ENCODE measurements around the gene TSPAN14.
A peak's percentile ranks its signal among the peaks of the same experiment; 100 is the strongest.

The TSPAN14 gene

DNA sequence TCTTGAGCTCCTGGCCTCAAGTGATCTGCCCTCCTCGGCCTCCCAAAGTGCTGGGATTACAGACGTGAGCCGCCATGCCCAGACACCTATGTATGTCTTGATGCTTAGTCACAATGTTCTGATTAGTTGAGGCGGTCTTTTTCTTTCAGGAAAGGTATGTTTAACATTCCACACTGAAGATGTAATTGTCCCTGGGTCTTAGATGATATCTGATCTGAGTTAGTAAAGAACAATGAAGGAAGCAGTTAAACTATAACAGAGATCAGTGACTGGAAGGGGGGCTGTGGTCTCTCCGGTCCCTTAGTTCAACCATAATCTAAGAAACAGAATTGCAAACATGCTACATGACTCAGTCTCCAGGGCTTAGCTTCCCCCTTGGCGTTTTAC, 52.1 kb downstream of the TSPAN14 start:
- DNase-seq, result no peak

- no peak for DNase-seq
Observed at GRCh38 chr10:80506836-80507487, 52.9 kb downstream of the TSPAN14 start.

- no peak for DNase-seq
Observed at GRCh38 chr10:80509108-80509402, 54.9 kb downstream of the TSPAN14 start.

- peak; percentile 26 to 64 for DNase-seq
Observed at GRCh38 chr10:80509403-80510161, 55.5 kb downstream of the TSPAN14 start.

DNA sequence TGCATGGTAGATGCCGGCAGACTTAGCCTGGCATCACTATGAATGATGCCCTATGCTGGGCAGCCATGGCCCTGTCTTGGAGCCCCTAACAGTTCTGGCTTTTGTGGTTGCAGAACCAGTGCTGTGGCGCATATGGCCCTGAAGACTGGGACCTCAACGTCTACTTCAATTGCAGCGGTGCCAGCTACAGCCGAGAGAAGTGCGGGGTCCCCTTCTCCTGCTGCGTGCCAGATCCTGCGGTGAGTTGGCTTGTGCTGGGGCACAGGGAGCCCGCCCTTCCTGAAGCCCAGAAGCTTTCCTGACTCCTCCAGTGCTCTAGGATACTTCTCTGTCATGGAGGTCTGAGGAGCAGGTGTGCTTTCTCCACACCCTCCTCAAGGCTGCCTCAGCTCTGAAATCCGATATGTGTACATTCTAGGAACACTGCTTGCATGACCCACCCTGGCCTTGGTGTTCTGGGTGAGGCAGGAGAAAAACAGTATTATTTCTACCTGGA, 58.0 kb downstream of the TSPAN14 start:
- no peak for DNase-seq

DNA sequence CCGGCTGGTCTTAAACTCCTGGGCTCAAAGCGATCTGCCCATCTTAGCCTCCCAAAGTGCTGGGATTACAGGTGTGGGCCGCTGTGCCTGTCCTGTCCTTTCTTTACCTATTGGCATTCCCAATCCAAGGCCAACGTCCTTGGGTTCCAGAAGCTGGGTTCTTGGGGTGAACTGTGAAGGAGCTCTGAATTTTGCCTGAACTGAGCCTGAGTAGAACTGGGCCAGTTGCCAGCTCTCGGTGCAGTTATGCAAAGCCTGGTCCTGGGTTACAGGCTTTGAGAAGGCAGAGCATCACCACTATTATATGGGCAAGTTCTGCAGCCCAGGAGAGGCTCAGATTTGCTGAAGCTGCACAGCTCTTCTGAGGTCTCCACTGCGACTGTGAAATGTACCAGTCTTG, 59.0 kb downstream of the TSPAN14 start:
- no peak for DNase-seq

- no peak for DNase-seq
Observed at GRCh38 chr10:80515511-80515910, 61.4 kb downstream of the TSPAN14 start.

GRCh38 chr10:80515941-80516340, 61.8 kb downstream of the TSPAN14 start:
- DNase-seq, result no peak

GRCh38 chr10:80516506-80517075, 62.5 kb downstream of the TSPAN14 start:
- DNase-seq, result no peak

DNA sequence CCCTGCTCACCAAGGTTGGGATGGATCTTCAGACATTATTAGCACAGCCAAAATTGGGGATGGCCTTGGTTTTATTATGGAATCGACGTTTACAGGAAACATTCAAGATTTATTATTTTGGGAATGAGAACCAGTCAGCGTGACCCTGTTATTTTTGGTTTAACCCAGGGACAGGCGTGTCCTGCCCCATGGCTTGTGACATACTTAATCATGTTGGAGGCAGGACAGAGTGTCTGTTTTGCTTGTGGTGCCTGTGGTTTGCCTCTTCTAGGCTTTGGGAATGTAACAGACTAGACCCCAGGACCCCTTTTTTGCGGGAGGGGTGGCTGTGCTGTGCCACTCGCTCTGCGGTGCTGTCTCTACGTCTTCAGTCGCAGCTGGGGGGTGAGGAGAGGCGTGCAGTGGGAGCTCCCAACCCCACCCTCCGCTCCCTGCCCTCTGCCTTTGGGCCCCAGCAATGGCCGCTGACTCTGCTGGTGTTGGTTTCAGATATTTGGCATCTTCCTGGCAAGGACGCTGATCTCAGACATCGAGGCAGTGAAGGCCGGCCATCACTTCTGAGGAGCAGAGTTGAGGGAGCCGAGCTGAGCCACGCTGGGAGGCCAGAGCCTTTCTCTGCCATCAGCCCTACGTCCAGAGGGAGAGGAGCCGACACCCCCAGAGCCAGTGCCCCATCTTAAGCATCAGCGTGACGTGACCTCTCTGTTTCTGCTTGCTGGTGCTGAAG, 63.5 kb downstream of the TSPAN14 start:
- no peak for DNase-seq

DNA sequence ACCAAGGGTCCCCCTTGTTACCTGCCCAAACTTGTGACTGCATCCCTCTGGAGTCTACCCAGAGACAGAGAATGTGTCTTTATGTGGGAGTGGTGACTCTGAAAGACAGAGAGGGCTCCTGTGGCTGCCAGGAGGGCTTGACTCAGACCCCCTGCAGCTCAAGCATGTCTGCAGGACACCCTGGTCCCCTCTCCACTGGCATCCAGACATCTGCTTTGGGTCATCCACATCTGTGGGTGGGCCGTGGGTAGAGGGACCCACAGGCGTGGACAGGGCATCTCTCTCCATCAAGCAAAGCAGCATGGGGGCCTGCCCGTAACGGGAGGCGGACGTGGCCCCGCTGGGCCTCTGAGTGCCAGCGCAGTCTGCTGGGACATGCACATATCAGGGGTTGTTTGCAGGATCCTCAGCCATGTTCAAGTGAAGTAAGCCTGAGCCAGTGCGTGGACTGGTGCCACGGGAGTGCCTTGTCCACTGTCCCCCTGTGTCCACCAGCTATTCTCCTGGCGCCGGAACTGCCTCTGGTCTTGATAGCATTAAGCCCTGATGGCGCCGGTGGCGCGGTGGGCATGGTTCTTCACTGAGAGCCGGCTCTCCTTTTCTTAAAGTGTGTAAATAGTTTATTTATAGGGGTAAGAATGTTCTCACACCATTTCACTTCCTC, 64.2 kb downstream of the TSPAN14 start:
- no peak for DNase-seq

DNA sequence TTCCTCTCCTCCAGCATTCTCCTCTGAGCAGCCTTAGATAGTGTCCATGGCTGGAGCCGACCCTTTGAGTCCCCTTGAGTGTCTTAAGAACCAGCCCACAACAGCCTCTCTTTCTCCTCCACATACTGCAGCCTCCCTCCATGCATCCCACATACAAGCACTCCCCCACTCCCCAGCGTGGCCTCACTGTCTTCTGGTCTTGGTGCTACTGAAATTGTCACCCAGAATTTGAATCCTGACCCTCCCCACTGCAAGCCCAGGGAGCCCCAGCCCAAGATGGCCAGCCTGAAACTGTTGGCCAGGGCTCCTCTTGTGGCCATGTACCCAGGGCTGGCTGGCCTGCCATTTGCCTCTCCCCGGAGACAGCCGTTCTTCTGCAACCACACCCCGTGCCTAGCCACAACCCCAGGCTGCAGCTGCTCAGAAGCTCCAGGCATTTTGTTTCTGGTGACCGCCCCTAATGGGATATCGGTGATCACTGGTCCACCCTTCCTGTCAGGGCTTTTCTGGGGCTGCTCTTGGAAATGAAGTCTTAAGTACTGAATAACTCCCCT, 64.8 kb downstream of the TSPAN14 start:
- no peak for DNase-seq

DNA sequence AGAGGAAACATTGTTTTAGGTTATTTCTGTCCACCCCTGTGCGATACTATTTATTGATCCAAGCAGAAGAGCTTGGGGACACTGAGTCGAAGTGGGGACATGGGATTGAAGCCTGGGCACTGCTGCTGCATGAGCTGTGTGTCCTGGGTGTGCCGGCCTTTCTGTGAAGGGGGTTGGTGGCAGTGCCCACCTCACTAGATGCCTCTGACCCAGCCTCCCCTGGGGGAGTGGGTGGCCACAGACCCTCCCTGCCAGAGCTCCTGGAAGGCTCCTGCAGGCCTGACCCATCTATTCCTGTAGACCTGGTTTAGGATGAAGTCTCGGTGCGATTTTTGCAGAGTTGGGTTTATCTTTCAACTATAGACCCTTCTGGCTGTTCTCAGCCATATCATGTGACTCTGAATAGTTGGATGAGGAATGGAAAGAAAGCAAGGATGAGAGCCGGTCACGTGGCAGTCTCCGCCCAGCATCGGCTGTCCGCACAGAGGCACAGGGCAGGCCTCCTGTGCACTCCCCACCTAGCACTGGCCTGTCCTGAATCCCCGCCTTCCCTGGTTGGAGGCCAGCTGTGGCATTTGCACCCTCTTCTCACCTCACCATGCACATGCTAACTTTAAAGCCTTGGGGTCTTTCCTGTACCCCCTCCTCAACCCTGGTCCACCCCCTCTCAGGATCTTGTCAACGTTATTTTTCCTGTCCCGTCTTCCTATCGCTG, 66.0 kb downstream of the TSPAN14 start:
- no peak for DNase-seq

GRCh38 chr10:80520661-80521470, 66.8 kb downstream of the TSPAN14 start:
- no peak for DNase-seq

GRCh38 chr10:80522756-80523363, 68.8 kb downstream of the TSPAN14 start:
- no peak for DNase-seq

DNA sequence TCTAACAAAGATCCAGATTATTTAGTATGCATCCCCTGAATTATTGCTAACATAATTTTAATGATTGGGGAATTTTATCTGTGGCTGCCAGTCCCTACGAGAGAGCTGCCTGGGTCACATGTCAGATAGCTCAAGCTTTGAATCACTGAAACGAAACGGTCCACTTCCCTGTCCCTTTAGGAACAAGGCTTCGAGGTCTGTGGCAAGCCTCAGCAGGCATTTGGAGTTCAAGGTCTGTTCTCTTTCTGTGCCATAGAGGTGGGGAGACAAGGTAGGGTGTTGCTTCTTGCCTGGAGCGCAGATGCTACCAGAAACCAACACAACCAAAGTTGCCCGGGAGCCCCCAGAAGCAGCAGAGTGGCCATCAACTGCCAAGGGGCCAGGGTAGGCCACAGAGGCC, 69.7 kb downstream of the TSPAN14 start:
- peak; percentile 64 to 79 for DNase-seq

- DNase-seq, result no peak
Observed at GRCh38 chr10:80524190-80524909, 70.2 kb downstream of the TSPAN14 start.

DNA sequence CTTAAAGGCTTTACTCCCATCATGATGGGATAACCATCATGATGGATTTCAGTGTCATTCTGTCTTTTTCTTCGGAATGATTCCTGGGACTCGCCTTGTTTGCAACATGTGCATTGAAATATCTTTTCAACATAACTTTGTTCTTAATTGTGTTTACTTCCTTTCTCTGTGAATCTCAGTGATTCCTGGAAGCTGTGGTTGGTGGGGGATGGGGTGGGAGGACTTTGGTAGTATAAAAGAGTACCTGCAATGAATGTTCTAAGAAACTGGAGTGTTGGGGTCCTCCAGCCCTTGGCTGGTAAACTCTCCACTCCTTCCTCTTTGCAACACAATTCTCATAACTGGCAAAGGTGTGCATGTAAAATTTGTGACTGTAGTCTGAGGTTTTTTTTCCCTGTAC, 72.1 kb downstream of the TSPAN14 start:
- DNase-seq, result no peak

- DNase-seq, result peak; percentile 55 to 56
Observed at GRCh38 chr10:80526742-80527141, 72.6 kb downstream of the TSPAN14 start.

DNA sequence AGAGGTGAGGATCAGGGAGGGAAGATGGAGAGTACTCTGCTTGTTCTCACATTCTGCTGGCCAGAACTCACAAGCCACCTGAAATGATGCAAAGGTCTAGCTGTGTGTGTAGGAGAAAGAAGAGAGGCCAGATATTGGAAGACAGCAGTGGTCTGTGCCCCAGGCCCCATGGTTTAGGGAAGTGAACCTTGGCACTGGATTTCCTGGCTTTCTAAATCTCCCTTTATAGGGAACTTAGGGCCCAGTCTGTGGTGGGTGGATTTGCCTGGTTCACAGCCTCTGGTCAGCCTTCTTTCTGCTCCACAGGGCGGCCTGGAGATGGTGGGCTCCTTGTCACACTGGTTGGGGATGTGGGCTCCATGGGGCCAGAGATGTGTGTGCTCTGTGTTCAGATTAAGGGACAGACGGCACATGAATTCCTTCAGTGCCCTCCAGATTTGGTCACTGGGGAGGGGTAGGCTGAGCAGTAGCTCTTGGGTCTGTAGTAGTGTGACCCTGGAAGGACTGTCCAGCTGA, 74.1 kb downstream of the TSPAN14 start:
- peak; percentile 83 to 84 for DNase-seq

Data from inflammatory macrophage (primary cell).